ENCODE measurements around the gene PCDH15. TPM values are rescaled to one million over a fixed set of nuclear protein-coding genes. Genes with fewer than 3 reads are reported as not detected.

The PCDH15 gene
- total RNA-seq, 1 experiment from 2014 or later = 0.61 TPM

DNA sequence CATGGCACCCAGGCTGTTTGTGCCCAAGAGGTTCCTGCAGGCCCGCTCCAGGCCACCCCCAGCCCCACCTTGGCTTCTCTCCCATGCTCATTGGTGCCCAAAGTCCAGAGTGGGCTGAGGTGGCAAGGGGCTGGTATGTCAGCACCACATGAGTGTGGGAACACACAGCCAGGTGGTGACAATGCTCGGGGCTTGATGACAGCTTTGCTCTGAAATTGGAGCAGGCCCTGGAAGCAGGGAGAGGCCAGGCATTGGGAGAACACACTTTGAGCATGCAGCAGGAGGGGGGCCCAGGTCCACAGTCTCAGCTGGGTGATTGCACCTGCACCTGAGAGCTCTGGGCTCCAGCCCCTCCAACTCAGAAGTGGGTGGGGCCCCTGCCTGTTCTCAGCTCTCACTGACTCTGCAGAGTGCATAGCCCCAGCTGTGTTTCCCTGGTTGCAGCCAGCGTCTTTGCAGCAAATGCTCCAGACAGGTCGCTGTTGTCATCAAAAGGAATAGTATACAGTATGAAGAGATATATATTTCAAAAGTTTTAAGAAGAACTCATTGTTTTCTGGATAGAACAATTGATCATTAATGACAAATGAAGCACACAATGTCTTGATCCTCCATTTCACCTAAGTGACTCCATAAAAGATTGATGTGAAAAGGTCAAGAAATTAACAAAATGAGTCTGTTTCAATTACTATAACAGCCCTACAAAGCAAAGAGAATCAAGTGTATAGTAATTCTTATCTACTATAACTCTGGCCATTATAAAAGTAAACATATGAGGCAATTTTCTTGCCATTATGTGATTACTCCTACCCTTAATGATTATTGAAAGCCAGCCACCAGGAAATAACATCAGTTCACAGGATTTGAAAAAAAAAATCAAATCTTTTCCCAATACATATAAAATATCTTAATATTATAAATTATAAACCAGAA lies 848.1 kb downstream of the PCDH15 start:
- no peaks in the 10 kb centered on the region for H3K27me3 Mint-ChIP-seq (ENCODE audit: low read depth)
- no peak overlapping the region for H3K4me2 ChIP-seq (ENCODE audit: insufficient read depth, insufficient read length, low read length)
- H3K36me3 Mint-ChIP-seq (ENCODE audit: insufficient read depth in 1 of 3, low read depth in 3 of 3) = peaks cover 2 to 12% (median 5%) of the 10 kb centered on the region in 3 experiments; a peak in 4 of 7 replicates
- H2BK5ac ChIP-seq (ENCODE audit: insufficient read length, low read length) = no peak overlapping the region
- H3K27me3 ChIP-seq (ENCODE audit: insufficient read depth, low read length) = no peaks in the 10 kb centered on the region
- H3K9ac ChIP-seq (ENCODE audit: extremely low read depth, insufficient read length, low read length) = no peak overlapping the region
- no peak overlapping the region for H3K4ac ChIP-seq (ENCODE audit: low read depth, low read length)
- H3K4me3 Mint-ChIP-seq = no peak overlapping the region
- no peaks in the 10 kb centered on the region for H3K79me1 ChIP-seq (ENCODE audit: insufficient read depth, low read depth, low read length, poor library complexity, severe bottlenecking)
- TF ChIP-seq, protein P1, sequence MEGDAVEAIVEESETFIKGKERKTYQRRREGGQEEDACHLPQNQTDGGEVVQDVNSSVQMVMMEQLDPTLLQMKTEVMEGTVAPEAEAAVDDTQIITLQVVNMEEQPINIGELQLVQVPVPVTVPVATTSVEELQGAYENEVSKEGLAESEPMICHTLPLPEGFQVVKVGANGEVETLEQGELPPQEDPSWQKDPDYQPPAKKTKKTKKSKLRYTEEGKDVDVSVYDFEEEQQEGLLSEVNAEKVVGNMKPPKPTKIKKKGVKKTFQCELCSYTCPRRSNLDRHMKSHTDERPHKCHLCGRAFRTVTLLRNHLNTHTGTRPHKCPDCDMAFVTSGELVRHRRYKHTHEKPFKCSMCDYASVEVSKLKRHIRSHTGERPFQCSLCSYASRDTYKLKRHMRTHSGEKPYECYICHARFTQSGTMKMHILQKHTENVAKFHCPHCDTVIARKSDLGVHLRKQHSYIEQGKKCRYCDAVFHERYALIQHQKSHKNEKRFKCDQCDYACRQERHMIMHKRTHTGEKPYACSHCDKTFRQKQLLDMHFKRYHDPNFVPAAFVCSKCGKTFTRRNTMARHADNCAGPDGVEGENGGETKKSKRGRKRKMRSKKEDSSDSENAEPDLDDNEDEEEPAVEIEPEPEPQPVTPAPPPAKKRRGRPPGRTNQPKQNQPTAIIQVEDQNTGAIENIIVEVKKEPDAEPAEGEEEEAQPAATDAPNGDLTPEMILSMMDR (conservative IDR thresholded peaks at IDR 0.05) = no peak
- H3K79me2 ChIP-seq (ENCODE audit: insufficient read depth, low read length) = no peaks in the 10 kb centered on the region
- H3K14ac ChIP-seq (ENCODE audit: insufficient read depth, low read length) = no peak overlapping the region
- H3K27ac ChIP-seq (ENCODE audit: insufficient read length, low read depth, low read length) = no peak overlapping the region
- H3K27ac Mint-ChIP-seq = no peak overlapping the region
- H3K9me3 Mint-ChIP-seq = peaks cover 11 to 12% of the 10 kb centered on the region in 2 experiments
- no peak overlapping the region for H3K56ac ChIP-seq (ENCODE audit: insufficient read length, low read depth, low read length)
- H4K20me1 ChIP-seq (ENCODE audit: control insufficient read depth, insufficient read depth, insufficient read length) = no peaks in the 10 kb centered on the region
- no peak overlapping the region for H2BK20ac ChIP-seq (ENCODE audit: low read depth, low read length, poor library complexity, severe bottlenecking)
- no peaks in the 10 kb centered on the region for H3K4me1 ChIP-seq (ENCODE audit: insufficient read depth, low read length)
- no peaks in the 10 kb centered on the region for H3K9me3 ChIP-seq (ENCODE audit: control insufficient read depth, low read depth, low read length)
- H2AK5ac ChIP-seq (ENCODE audit: insufficient read length, low read length) = no peak overlapping the region
- no peak overlapping the region for H4K8ac ChIP-seq (replicated peaks; ENCODE audit: insufficient read length, low read depth, low read length)
- H3K23ac ChIP-seq (ENCODE audit: insufficient read length, low read depth, low read length) = no peak overlapping the region
- H3K4me1 Mint-ChIP-seq = no peaks in the 10 kb centered on the region
- H2AFZ ChIP-seq (ENCODE audit: low read length) = no peak overlapping the region
- H3K23me2 ChIP-seq (ENCODE audit: insufficient read length, low read depth, low read length, poor library complexity, severe bottlenecking) = no peaks in the 10 kb centered on the region
- no peak overlapping the region for H3K18ac ChIP-seq (ENCODE audit: insufficient read length, low read depth, low read length)
- no peak overlapping the region for H4K91ac ChIP-seq (ENCODE audit: insufficient read length, low read depth, low read length)
- DNase-seq = no peak
- no CpG with 5 or more reads among the region's 4 CpGs for WGBS (ENCODE audit: extremely low coverage, insufficient read length, low lambda C conversion rate)
- no peak overlapping the region for H3T11ph ChIP-seq (ENCODE audit: low read length)
- no peak overlapping the region for H4K5ac ChIP-seq (ENCODE audit: insufficient read length, low read depth, low read length)
- no peak overlapping the region for H2BK120ac ChIP-seq (ENCODE audit: low read depth, low read length, poor library complexity, severe bottlenecking)
- H2BK12ac ChIP-seq (ENCODE audit: insufficient read length, low read depth, low read length) = no peak overlapping the region
- H2BK15ac ChIP-seq (ENCODE audit: low read depth, low read length) = no peak overlapping the region

Data from H9 (cell line).